Measurements from ENCODE around the gene MPC1. TPM values are rescaled to one million over a fixed set of nuclear protein-coding genes. Genes with fewer than 3 reads are reported as not detected.

The MPC1 gene
- total RNA-seq, 4 donors from 2014 or later: 31.9 to 54.0 (median 42.5) TPM

DNA sequence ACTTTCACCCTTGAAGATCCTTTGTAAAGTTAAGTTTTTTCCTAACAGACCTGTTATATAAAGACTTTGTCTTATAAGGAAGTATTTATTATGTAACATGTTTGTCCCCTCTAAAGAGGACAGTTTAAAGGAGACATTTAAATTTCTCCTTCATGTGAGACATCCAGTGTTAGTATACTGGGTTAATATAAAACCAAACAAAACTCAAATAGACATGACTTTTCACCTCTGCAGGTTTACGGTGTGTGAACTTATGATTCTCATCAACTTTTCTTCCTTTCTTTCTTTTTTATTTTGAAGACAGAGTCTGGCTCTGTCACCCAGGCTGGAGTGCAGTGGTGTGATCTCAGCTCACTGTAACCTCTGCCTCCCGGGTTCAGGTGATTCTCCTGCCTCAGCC is 17.4 kb upstream of the MPC1 start:
- no peak for TF ChIP-seq POLR2AphosphoS5 (IDR thresholded peaks at IDR 0.05)
- TF ChIP-seq EP300 (IDR thresholded peaks at IDR 0.05): no peak
- Histone ChIP-seq H3K36me3 (no peaks in the 10 kb centered on the region), H3K27ac (no peak overlapping the region), H3K27me3 (peaks cover 20% of the 10 kb centered on the region), H3K4me3 (no peak overlapping the region), H3K9me3 (no peaks in the 10 kb centered on the region), H3K4me1 (no peaks in the 10 kb centered on the region)
- no peak for DNase-seq (ENCODE audit: low spot score in 2 of 2)
- 88% methylated on average over 2 of the region's 2 CpGs for WGBS

DNA sequence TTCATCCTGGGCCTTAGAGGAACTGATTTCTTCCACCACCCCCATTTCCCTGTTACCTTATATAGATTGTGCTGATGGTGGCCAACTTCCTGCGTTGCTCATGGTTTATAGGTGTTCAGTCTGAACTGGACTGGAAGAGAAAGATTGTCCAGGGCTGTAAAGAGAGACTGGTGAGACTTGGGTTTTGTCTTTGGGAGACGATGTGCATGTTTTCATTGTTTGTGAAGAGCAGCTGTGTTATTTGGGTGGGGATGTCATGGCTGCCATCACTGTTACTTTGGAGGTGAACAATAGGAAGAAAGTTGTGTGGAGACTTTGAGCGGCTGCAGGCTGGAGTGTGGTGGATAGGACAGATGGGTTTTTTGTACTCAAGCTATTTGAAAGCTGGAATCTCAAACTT is 15.6 kb upstream of the MPC1 start:
- H3K36me3 ChIP-seq: no peaks in the 10 kb centered on the region
- DNase-seq (ENCODE audit: low spot score in 2 of 2): no peak
- peaks cover 27% of the 10 kb centered on the region for H3K27me3 ChIP-seq
- no peaks in the 10 kb centered on the region for H3K9me3 ChIP-seq
- WGBS: 80% methylated on average over 3 of the region's 3 CpGs
- no peaks in the 10 kb centered on the region for H3K4me1 ChIP-seq
- H3K27ac ChIP-seq: no peak overlapping the region
- no peak overlapping the region for H3K4me3 ChIP-seq
- TF ChIP-seq, protein P1, sequence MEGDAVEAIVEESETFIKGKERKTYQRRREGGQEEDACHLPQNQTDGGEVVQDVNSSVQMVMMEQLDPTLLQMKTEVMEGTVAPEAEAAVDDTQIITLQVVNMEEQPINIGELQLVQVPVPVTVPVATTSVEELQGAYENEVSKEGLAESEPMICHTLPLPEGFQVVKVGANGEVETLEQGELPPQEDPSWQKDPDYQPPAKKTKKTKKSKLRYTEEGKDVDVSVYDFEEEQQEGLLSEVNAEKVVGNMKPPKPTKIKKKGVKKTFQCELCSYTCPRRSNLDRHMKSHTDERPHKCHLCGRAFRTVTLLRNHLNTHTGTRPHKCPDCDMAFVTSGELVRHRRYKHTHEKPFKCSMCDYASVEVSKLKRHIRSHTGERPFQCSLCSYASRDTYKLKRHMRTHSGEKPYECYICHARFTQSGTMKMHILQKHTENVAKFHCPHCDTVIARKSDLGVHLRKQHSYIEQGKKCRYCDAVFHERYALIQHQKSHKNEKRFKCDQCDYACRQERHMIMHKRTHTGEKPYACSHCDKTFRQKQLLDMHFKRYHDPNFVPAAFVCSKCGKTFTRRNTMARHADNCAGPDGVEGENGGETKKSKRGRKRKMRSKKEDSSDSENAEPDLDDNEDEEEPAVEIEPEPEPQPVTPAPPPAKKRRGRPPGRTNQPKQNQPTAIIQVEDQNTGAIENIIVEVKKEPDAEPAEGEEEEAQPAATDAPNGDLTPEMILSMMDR (IDR thresholded peaks at IDR 0.05): no peak
- no peak for TF ChIP-seq EP300 (IDR thresholded peaks at IDR 0.05)
- no peak for TF ChIP-seq POLR2AphosphoS5 (IDR thresholded peaks at IDR 0.05)
- no peak for TF ChIP-seq POLR2A (IDR thresholded peaks at IDR 0.05)

DNA sequence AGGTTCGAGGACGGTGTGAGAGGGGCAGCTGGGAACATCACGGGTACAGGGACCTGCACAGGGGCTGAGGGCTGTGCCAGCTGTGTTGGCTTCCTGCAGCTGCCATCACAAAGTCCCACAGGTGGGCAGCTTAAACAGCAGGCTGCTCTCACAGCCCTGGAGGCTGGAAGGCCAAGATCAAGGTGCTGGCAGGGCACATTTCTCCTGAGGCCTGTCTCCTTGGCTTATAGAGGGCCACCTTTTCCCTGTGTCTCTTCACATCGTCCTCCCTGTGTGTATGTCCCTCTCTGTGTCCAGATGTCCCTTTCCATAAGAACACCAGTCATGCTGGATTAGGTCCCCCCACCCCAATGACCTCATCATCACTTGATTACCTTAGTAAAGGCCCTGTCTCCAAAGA is 15.1 kb upstream of the MPC1 start:
- Histone ChIP-seq H3K4me1 (no peaks in the 10 kb centered on the region), H3K27me3 (peaks cover 27% of the 10 kb centered on the region), H3K27ac (no peak overlapping the region), H3K4me3 (no peak overlapping the region), H3K9me3 (no peaks in the 10 kb centered on the region), H3K36me3 (no peaks in the 10 kb centered on the region)
- TF ChIP-seq POLR2A (IDR thresholded peaks at IDR 0.05): no peak
- TF ChIP-seq POLR2AphosphoS5 (IDR thresholded peaks at IDR 0.05): no peak
- no peak for TF ChIP-seq EP300 (IDR thresholded peaks at IDR 0.05)
- TF ChIP-seq, protein P1 (IDR thresholded peaks at IDR 0.05): no peak
- 85% methylated on average over 1 of the region's 4 CpGs for WGBS
- DNase-seq (ENCODE audit: low spot score in 2 of 2): no peak

DNA sequence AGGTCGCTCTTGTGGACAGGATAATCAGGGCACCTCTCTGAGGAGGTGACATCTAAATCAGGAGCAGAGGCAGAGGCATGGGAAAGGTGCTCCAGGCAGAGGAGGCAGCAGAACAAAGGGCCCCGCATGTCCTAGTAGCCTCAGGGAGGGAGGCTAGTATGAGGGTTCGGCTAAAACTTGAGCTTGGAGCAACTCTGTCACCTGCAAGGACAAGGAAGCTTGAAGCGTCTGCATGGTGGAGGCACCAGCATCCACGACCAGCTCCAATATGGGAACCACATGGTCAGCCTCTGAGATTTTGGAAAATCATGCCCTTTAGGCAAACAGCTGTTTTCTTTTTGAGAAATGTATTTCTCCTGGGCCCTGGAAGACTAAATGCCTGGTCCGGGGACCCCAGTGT is 13.0 kb upstream of the MPC1 start:
- H3K9me3 ChIP-seq: no peaks in the 10 kb centered on the region
- H3K27me3 ChIP-seq: peaks cover 27% of the 10 kb centered on the region
- TF ChIP-seq EP300 (IDR thresholded peaks at IDR 0.05) (no peak), POLR2A (IDR thresholded peaks at IDR 0.05) (no peak), POLR2AphosphoS5 (IDR thresholded peaks at IDR 0.05) (no peak)
- TF ChIP-seq, protein P1 (IDR thresholded peaks at IDR 0.05): no peak
- H3K36me3 ChIP-seq: no peaks in the 10 kb centered on the region
- no peak overlapping the region for H3K4me3 ChIP-seq
- no peak for DNase-seq (ENCODE audit: low spot score in 2 of 2)
- WGBS: 55% methylated on average over 6 of the region's 6 CpGs
- no peaks in the 10 kb centered on the region for H3K4me1 ChIP-seq
- no peak overlapping the region for H3K27ac ChIP-seq

DNA sequence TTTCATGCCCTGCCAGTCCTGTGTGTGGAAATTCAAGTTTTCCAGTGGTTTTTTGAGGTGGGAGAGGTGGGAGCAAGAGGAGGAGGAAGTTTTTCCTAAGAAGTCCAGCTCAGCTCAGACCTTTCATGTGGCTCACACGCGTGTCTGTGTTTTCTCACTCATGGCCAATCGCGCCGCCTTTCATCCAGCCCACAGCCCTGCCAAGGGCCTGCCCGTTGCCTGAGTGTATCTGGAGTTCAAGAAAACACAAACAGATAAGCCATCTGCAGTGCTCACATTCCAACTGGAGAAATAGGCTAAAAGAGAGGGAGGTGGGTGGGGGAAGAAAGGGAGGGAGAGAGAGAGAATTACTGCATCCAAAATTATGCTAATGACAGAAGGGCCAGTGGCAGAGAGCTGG is 12.6 kb upstream of the MPC1 start:
- Histone ChIP-seq H3K27ac (no peak overlapping the region), H3K4me1 (no peaks in the 10 kb centered on the region), H3K9me3 (no peaks in the 10 kb centered on the region), H3K27me3 (peaks cover 27% of the 10 kb centered on the region), H3K36me3 (no peaks in the 10 kb centered on the region), H3K4me3 (no peak overlapping the region)
- no peak for DNase-seq (ENCODE audit: low spot score in 2 of 2)
- TF ChIP-seq, protein P1 (IDR thresholded peaks at IDR 0.05): no peak
- TF ChIP-seq POLR2A (IDR thresholded peaks at IDR 0.05) (no peak), EP300 (IDR thresholded peaks at IDR 0.05) (no peak), POLR2AphosphoS5 (IDR thresholded peaks at IDR 0.05) (no peak)
- WGBS: 69% methylated on average over 6 of the region's 6 CpGs
